Progenitor cell of endocrine pancreas (in vitro differentiated cells): ENCODE measurements around the gene H3-3A. TPM values are rescaled to one million over a fixed set of nuclear protein-coding genes. Genes with fewer than 3 reads are reported as not detected.
"Not testable (repeated sequence)": the region's sequence is repeated elsewhere in the genome, so short reads cannot be mapped to it uniquely, and the experiment has no call there.

Experiments
- DNase-seq: peaks from one replicate; pipeline ENCODE4 v3.0.0; 2021; ENCODE audit warnings: low spot score; ENCODE audit not compliant: unreplicated experiment
- H3K27ac Mint-ChIP-seq: 2 replicates; pipeline ENCODE4 v1.8.0; 2021; ENCODE audit warnings: mild to moderate bottlenecking, moderate library complexity, mixed read lengths
- H3K27me3 Mint-ChIP-seq: 2 replicates; pipeline ENCODE4 v1.8.0; 2021; ENCODE audit warnings: mixed read lengths
- H3K36me3 Mint-ChIP-seq: 2 replicates; pipeline ENCODE4 v1.8.0; 2022; ENCODE audit warnings: mixed read lengths; ENCODE audit not compliant: insufficient read depth
- H3K4me1 Mint-ChIP-seq: 2 replicates; pipeline ENCODE4 v1.8.0; 2021; ENCODE audit warnings: low read depth, mixed read lengths
- H3K4me3 Mint-ChIP-seq: 2 replicates; pipeline ENCODE4 v1.8.0; 2021; ENCODE audit warnings: low read depth, mild to moderate bottlenecking, moderate library complexity, mixed read lengths
- H3K9me3 Mint-ChIP-seq: 2 replicates; pipeline ENCODE4 v1.8.0; 2021; ENCODE audit warnings: low read depth, mixed read lengths
- CTCF ChIP-seq: fragments of 200-600 bp; sonication (generic); IDR thresholded peaks from one replicate; pipeline ENCODE4 v1.5.0; 2021; ENCODE audit warnings: antibody characterized with exemption, mild to moderate bottlenecking; ENCODE audit not compliant: unreplicated experiment
- total RNA-seq: library from RNA; stranded (reverse); gene quantifications from 2 replicates; pipeline ENCODE4 v1.2.1, GENCODE V29; 2021

The H3-3A gene
- total RNA-seq, 1 donor from 2014 or later: 1,313 TPM

- Mint-ChIP-seq H3K36me3 (no peaks in the 10 kb centered on the region), H3K27ac (peak overlapping the region; percentile 92), H3K27me3 (peaks cover 25% of the 10 kb centered on the region), H3K4me3 (peak overlapping the region; percentile 87), H3K4me1 (peaks cover 5% of the 10 kb centered on the region), H3K9me3 (no peaks in the 10 kb centered on the region)
- no peak for TF ChIP-seq CTCF
- peak; percentile 92 for DNase-seq
These were observed 21.0 kb downstream of the H3-3A start for GRCh38 chr1:226083302-226084101.

GRCh38 chr1:226085675-226086285 lies 23.3 kb downstream of the H3-3A start:
- no peak for TF ChIP-seq CTCF
- Mint-ChIP-seq H3K27ac (no peak overlapping the region), H3K4me3 (no peak overlapping the region), H3K4me1 (peaks cover 5% of the 10 kb centered on the region), H3K27me3 (peaks cover 18% of the 10 kb centered on the region), H3K9me3 (no peaks in the 10 kb centered on the region), H3K36me3 (no peaks in the 10 kb centered on the region)
- no peak for DNase-seq

- Mint-ChIP-seq H3K4me3 (no peak overlapping the region), H3K27ac (no peak overlapping the region), H3K27me3 (peaks cover 13% of the 10 kb centered on the region), H3K36me3 (no peaks in the 10 kb centered on the region), H3K9me3 (no peaks in the 10 kb centered on the region), H3K4me1 (peaks cover 5% of the 10 kb centered on the region)
- no peak for TF ChIP-seq CTCF
- no peak for DNase-seq
These were observed 24.3 kb downstream of the H3-3A start for GRCh38 chr1:226086776-226087175.

GRCh38 chr1:226091461-226091860 lies 28.9 kb downstream of the H3-3A start:
- H3K9me3 Mint-ChIP-seq: no peaks in the 10 kb centered on the region

GRCh38 chr1:226092048-226092820 lies 29.7 kb downstream of the H3-3A start:
- H3K9me3 Mint-ChIP-seq, H3K4me1 Mint-ChIP-seq, H3K36me3 Mint-ChIP-seq, H3K4me3 Mint-ChIP-seq, DNase-seq, H3K27me3 Mint-ChIP-seq, H3K27ac Mint-ChIP-seq: not testable (repeated sequence)

More at GRCh38 chr1:226091461-226091860, 28.9 kb downstream of the H3-3A start:
- H3K27ac Mint-ChIP-seq: no peak overlapping the region
- no peaks in the 10 kb centered on the region for H3K4me1 Mint-ChIP-seq
- no peak for TF ChIP-seq CTCF
- H3K36me3 Mint-ChIP-seq: no peaks in the 10 kb centered on the region
- no peaks in the 10 kb centered on the region for H3K27me3 Mint-ChIP-seq
- H3K4me3 Mint-ChIP-seq: no peak overlapping the region
- no peak for DNase-seq
